ENCODE measurements around the gene ACSS3.

GRCh38 chr12:81261508-81262207 is 183.8 kb downstream of the ACSS3 start:
- no peak for TF ChIP-seq CEBPB (IDR thresholded peaks at IDR 0.05)
- no peak for TF ChIP-seq FOXM1 (IDR thresholded peaks at IDR 0.05; ENCODE audit: borderline replicate concordance, low read depth)
- no peak for TF ChIP-seq REST (IDR thresholded peaks at IDR 0.05; ENCODE audit: low read depth)

All from Ishikawa (cell line).